PC-9 (cell line): ENCODE measurements around the gene SLCO4A1. TPM values are rescaled to one million over a fixed set of nuclear protein-coding genes. Genes with fewer than 3 reads are reported as not detected.

Experiments used
- BruUV-seq: library from RNA; stranded (reverse); fragments of 400-500 nt; replicated peaks from 2 replicates; lab custom pipeline; 2021; lab: Mats Ljungman, UMichigan
- CTCF ChIA-PET: fragments of 300-600 bp; sonication (Branson Sonifier 250); formaldehyde crosslinking; loops from one replicate; lab custom pipeline; 2022; ENCODE audit warnings: antibody characterized with exemption; lab: Charles Lee
- POLR2A ChIA-PET: fragments of 300-600 bp; sonication (Branson Sonifier 250); formaldehyde crosslinking; loops from one replicate; lab custom pipeline; 2022; ENCODE audit warnings: antibody characterized with exemption; ENCODE audit not compliant: unreplicated experiment; lab: Charles Lee
- DNase-seq, 2 experiments: peaks; one replicate each; pipeline versions ENCODE4 v3.0.0 to v3.0.0-alpha.2; 2015 to 2022; ENCODE audit warnings: mixed read lengths in 1 of 2
- H2AFZ ChIP-seq: fragments of 200-600 bp; sonication (generic); 2 replicates; pipeline ENCODE4 v1.8.1; 2017; ENCODE audit warnings: antibody characterized with exemption
- H3F3A ChIP-seq: fragments of 200-600 bp; sonication (generic); 2 replicates; pipeline ENCODE4 v1.8.1; 2017; ENCODE audit warnings: antibody characterized with exemption, mild to moderate bottlenecking, low read depth; ENCODE audit not compliant: insufficient read depth
- H3K27ac ChIP-seq: fragments of 200-600 bp; sonication (generic); 2 replicates; pipeline ENCODE4 v1.6.1; 2016; ENCODE audit warnings: mixed run types
- H3K27me3 ChIP-seq: fragments of 200-600 bp; sonication (generic); 2 replicates; pipeline ENCODE4 v1.6.1; 2016; ENCODE audit warnings: low read depth, mixed run types; ENCODE audit not compliant: insufficient read depth
- H3K36me3 ChIP-seq: fragments of 200-600 bp; sonication (generic); 2 replicates; pipeline ENCODE4 v1.6.1; 2016; ENCODE audit warnings: low read depth, mixed run types
- H3K4me1 ChIP-seq: fragments of 200-600 bp; sonication (generic); replicated peaks from 2 replicates; pipeline ENCODE4 v1.6.1; 2016; ENCODE audit warnings: mixed run types; ENCODE audit not compliant: insufficient read depth
- H3K4me2 ChIP-seq: fragments of 200-600 bp; sonication (generic); 2 replicates; pipeline ENCODE4 v1.6.1; 2017; ENCODE audit warnings: mixed run types
- H3K4me3 ChIP-seq: fragments of 200-600 bp; sonication (generic); 2 replicates; pipeline ENCODE4 v1.6.1; 2016; ENCODE audit warnings: mixed run types
- H3K79me2 ChIP-seq: fragments of 200-600 bp; sonication (generic); 2 replicates; pipeline ENCODE4 v1.6.1; 2017; ENCODE audit warnings: low read depth, mixed run types
- H3K9me2 ChIP-seq: fragments of 200-600 bp; sonication (generic); 2 replicates; pipeline ENCODE4 v1.8.1; 2017; ENCODE audit warnings: mild to moderate bottlenecking; ENCODE audit not compliant: insufficient read depth
- H3K9me3 ChIP-seq: fragments of 200-600 bp; sonication (generic); 2 replicates; pipeline ENCODE4 v1.8.1; 2016; ENCODE audit warnings: low read depth; ENCODE audit not compliant: insufficient read depth
- H4K20me1 ChIP-seq: fragments of 200-600 bp; sonication (generic); 2 replicates; pipeline ENCODE4 v1.8.1; 2017; ENCODE audit not compliant: insufficient read depth
- EZH2 ChIP-seq: fragments of 200-600 bp; sonication (generic); IDR thresholded peaks from 2 replicates; pipeline ENCODE4 v1.8.0; 2017; ENCODE audit warnings: antibody characterized with exemption, low read depth
- intact Hi-C: fragments of 100-400 bp; cut with micrococcal nuclease; formaldehyde crosslinking; loops from one replicate; pipeline ENCODE4 v1.10.0; 2022; ENCODE audit not compliant: unreplicated experiment
- total RNA-seq: library from RNA; stranded (reverse); gene quantifications from 2 replicates; pipeline ENCODE4 v1.2.3, GENCODE V29; 2021
- TF ChIP-seq, protein P1 (sequence below): fragments of 200-600 bp; sonication (generic); conservative IDR thresholded peaks from 2 replicates; pipeline ENCODE4 v1.6.1; 2017; ENCODE audit warnings: mixed run types, antibody characterized with exemption, mild to moderate bottlenecking, moderate library complexity

Gene SLCO4A1
- total RNA-seq, 1 experiment from 2014 or later = 19.3 TPM

- no peaks in the 10 kb centered on the region for H3K4me1 ChIP-seq
- no peak overlapping the region for H3K4me2 ChIP-seq
- H2AFZ ChIP-seq = no peak overlapping the region
- peaks cover 48% of the 10 kb centered on the region for H3K27me3 ChIP-seq
- no peak overlapping the region for H3K27ac ChIP-seq
- H3K79me2 ChIP-seq = no peaks in the 10 kb centered on the region
- peaks cover 7% of the 10 kb centered on the region; the same call in 1 of the 2 replicates for H3F3A ChIP-seq
- no peak overlapping the region for H3K4me3 ChIP-seq
- DNase-seq = no peak
- ChIA-PET POLR2A (no interaction called here), CTCF (no interaction called here)
- TF ChIP-seq, protein P1, sequence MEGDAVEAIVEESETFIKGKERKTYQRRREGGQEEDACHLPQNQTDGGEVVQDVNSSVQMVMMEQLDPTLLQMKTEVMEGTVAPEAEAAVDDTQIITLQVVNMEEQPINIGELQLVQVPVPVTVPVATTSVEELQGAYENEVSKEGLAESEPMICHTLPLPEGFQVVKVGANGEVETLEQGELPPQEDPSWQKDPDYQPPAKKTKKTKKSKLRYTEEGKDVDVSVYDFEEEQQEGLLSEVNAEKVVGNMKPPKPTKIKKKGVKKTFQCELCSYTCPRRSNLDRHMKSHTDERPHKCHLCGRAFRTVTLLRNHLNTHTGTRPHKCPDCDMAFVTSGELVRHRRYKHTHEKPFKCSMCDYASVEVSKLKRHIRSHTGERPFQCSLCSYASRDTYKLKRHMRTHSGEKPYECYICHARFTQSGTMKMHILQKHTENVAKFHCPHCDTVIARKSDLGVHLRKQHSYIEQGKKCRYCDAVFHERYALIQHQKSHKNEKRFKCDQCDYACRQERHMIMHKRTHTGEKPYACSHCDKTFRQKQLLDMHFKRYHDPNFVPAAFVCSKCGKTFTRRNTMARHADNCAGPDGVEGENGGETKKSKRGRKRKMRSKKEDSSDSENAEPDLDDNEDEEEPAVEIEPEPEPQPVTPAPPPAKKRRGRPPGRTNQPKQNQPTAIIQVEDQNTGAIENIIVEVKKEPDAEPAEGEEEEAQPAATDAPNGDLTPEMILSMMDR = no peak
- no peak for TF ChIP-seq EZH2
- H4K20me1 ChIP-seq = no peaks in the 10 kb centered on the region
- no peaks in the 10 kb centered on the region for H3K36me3 ChIP-seq
- no TSS peak for BruUV-seq
- no peaks in the 10 kb centered on the region for H3K9me2 ChIP-seq
- H3K9me3 ChIP-seq = no peaks in the 10 kb centered on the region
- intact Hi-C loops = no loop called here
Measured at GRCh38 chr20:62596921-62597320, 45.4 kb upstream of the SLCO4A1 start.

GRCh38 chr20:62597416-62598115 lies 44.7 kb upstream of the SLCO4A1 start:
- Histone ChIP-seq H3K9me3 (no peaks in the 10 kb centered on the region), H3K4me1 (no peaks in the 10 kb centered on the region), H3K4me3 (no peak overlapping the region), H3K4me2 (no peak overlapping the region), H4K20me1 (no peaks in the 10 kb centered on the region), H2AFZ (no peak overlapping the region), H3K36me3 (no peaks in the 10 kb centered on the region), H3K9me2 (no peaks in the 10 kb centered on the region), H3K27ac (no peak overlapping the region), H3K79me2 (no peaks in the 10 kb centered on the region), H3K27me3 (peaks cover 52% of the 10 kb centered on the region), H3F3A (peaks cover 7% of the 10 kb centered on the region; the same call in 1 of the 2 replicates)
- intact Hi-C loops = no loop called here
- TF ChIP-seq, protein P1 = no peak
- no peak for TF ChIP-seq EZH2
- DNase-seq = no peak
- no TSS peak for BruUV-seq
- CTCF ChIA-PET = no interaction called here
- POLR2A ChIA-PET = no interaction called here

DNA sequence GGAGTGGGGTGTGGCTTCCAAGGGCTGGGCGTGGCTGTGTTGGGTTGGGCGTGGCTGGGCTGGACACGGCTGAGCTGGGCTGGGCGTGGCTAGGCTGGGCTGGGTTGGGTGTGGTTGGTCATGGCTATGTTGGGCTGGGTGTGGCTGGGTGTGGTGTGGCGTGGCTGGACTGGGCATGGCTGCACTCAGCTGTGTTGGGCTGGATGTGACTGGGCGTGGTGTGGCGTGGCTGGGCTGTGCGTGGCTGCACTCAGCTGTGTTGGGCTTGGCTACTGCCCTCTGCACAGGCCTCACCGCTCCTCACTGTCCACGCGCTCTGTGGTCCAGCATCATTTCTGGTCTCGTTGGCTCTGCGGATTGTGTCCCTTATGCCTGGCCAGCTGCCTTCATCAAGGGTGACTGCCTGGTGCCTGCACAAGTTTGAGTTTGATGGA lies 43.5 kb upstream of the SLCO4A1 start:
- ChIA-PET CTCF (no interaction called here), POLR2A (interaction anchor here (0.6 kb wide), 1 partner anchor 226 kb away, joined by 3 read pairs; no protein-coding TSS in a partner anchor)
- H3F3A ChIP-seq = peaks cover 6% of the 10 kb centered on the region; the same call in 1 of the 2 replicates
- H3K79me2 ChIP-seq = no peaks in the 10 kb centered on the region
- intact Hi-C loops = no loop called here
- H3K27ac ChIP-seq = no peak overlapping the region
- H3K9me3 ChIP-seq = no peaks in the 10 kb centered on the region
- no peaks in the 10 kb centered on the region for H3K36me3 ChIP-seq
- no TSS peak for BruUV-seq
- H2AFZ ChIP-seq = no peak overlapping the region
- peak; percentile 64 to 79 for DNase-seq
- TF ChIP-seq, protein P1 = no peak
- no peak for TF ChIP-seq EZH2
- no peaks in the 10 kb centered on the region for H4K20me1 ChIP-seq
- H3K4me1 ChIP-seq = peaks cover 11% of the 10 kb centered on the region; the same call in 1 of the 2 replicates
- H3K27me3 ChIP-seq = peaks cover 51% of the 10 kb centered on the region
- no peak overlapping the region for H3K4me2 ChIP-seq
- H3K9me2 ChIP-seq = no peaks in the 10 kb centered on the region
- no peak overlapping the region for H3K4me3 ChIP-seq
